ENCODE data around the gene ZFYVE19.

GRCh38 chr15:40785814-40786213 is 21.1 kb upstream of the ZFYVE19 start:
- TF ChIP-seq POLR2AphosphoS5 (IDR thresholded peaks at IDR 0.05; ENCODE audit: insufficient read depth in 1 of 2, low read depth in 1 of 2) (no peak), POLR2A (IDR thresholded peaks at IDR 0.05) (no peak), CTCF (IDR thresholded peaks at IDR 0.05) (no peak)
